ENCODE data around the gene GLDN.

The GLDN gene

GRCh38 chr15:51366920-51367319 is 25.5 kb downstream of the GLDN start:
- H3K27ac ChIP-seq (ENCODE audit: low read length), result no peak overlapping the region
- H3K27me3 ChIP-seq (ENCODE audit: insufficient read depth, low read length), result no peaks in the 10 kb centered on the region
- H3K9ac ChIP-seq (ENCODE audit: low read depth, low read length), result no peak overlapping the region
- H3K9me3 ChIP-seq (ENCODE audit: insufficient read depth, low read depth, low read length), result no peaks in the 10 kb centered on the region
- peaks cover 2% of the 10 kb centered on the region; the same call in 1 of the 2 replicates for H3K4me1 ChIP-seq (ENCODE audit: insufficient read depth, low read length)
- H3K36me3 ChIP-seq (ENCODE audit: insufficient read depth, low read depth, low read length), result no peaks in the 10 kb centered on the region
- H3K4me3 ChIP-seq (ENCODE audit: low read length), result no peak overlapping the region

- no peak overlapping the region for H3K9ac ChIP-seq (ENCODE audit: low read depth, low read length)
Measured at GRCh38 chr15:51367322-51367976, 26.0 kb downstream of the GLDN start.

GRCh38 chr15:51368307-51368706 is 26.9 kb downstream of the GLDN start:
- H3K4me3 ChIP-seq (ENCODE audit: low read length), result no peak overlapping the region
- no peaks in the 10 kb centered on the region for H3K27me3 ChIP-seq (ENCODE audit: insufficient read depth, low read length)
- H3K4me1 ChIP-seq (ENCODE audit: insufficient read depth, low read length), result no peaks in the 10 kb centered on the region; the same call in 1 of the 2 replicates
- H3K36me3 ChIP-seq (ENCODE audit: insufficient read depth, low read depth, low read length), result no peaks in the 10 kb centered on the region
- H3K9ac ChIP-seq (ENCODE audit: low read depth, low read length), result no peak overlapping the region
- no peaks in the 10 kb centered on the region for H3K9me3 ChIP-seq (ENCODE audit: insufficient read depth, low read depth, low read length)
- no peak overlapping the region for H3K27ac ChIP-seq (ENCODE audit: low read length)

More at GRCh38 chr15:51367322-51367976, 26.0 kb downstream of the GLDN start:
- Histone ChIP-seq H3K27ac (ENCODE audit: low read length) (no peak overlapping the region), H3K4me1 (ENCODE audit: insufficient read depth, low read length) (peaks cover 2% of the 10 kb centered on the region; the same call in 1 of the 2 replicates), H3K4me3 (ENCODE audit: low read length) (no peak overlapping the region), H3K27me3 (ENCODE audit: insufficient read depth, low read length) (no peaks in the 10 kb centered on the region), H3K36me3 (ENCODE audit: insufficient read depth, low read depth, low read length) (no peaks in the 10 kb centered on the region), H3K9me3 (ENCODE audit: insufficient read depth, low read depth, low read length) (no peaks in the 10 kb centered on the region)

GRCh38 chr15:51368751-51369450 is 27.4 kb downstream of the GLDN start:
- Histone ChIP-seq H3K27me3 (ENCODE audit: insufficient read depth, low read length) (no peaks in the 10 kb centered on the region), H3K9me3 (ENCODE audit: insufficient read depth, low read depth, low read length) (no peaks in the 10 kb centered on the region), H3K9ac (ENCODE audit: low read depth, low read length) (no peak overlapping the region), H3K27ac (ENCODE audit: low read length) (no peak overlapping the region), H3K4me1 (ENCODE audit: insufficient read depth, low read length) (no peaks in the 10 kb centered on the region; the same call in 1 of the 2 replicates), H3K36me3 (ENCODE audit: insufficient read depth, low read depth, low read length) (no peaks in the 10 kb centered on the region), H3K4me3 (ENCODE audit: low read length) (no peak overlapping the region)

GRCh38 chr15:51369451-51369761 is 28.0 kb downstream of the GLDN start:
- Histone ChIP-seq H3K9ac (ENCODE audit: low read depth, low read length) (no peak overlapping the region), H3K27ac (ENCODE audit: low read length) (no peak overlapping the region), H3K27me3 (ENCODE audit: insufficient read depth, low read length) (no peaks in the 10 kb centered on the region)

GRCh38 chr15:51371266-51371665 is 29.8 kb downstream of the GLDN start:
- no peak overlapping the region for H3K27ac ChIP-seq (ENCODE audit: low read length)
- no peaks in the 10 kb centered on the region for H3K36me3 ChIP-seq (ENCODE audit: insufficient read depth, low read depth, low read length)
- H3K4me3 ChIP-seq (ENCODE audit: low read length), result no peak overlapping the region
- no peaks in the 10 kb centered on the region for H3K27me3 ChIP-seq (ENCODE audit: insufficient read depth, low read length)
- H3K9me3 ChIP-seq (ENCODE audit: insufficient read depth, low read depth, low read length), result no peaks in the 10 kb centered on the region
- H3K4me1 ChIP-seq (ENCODE audit: insufficient read depth, low read length), result no peaks in the 10 kb centered on the region
- no peak overlapping the region for H3K9ac ChIP-seq (ENCODE audit: low read depth, low read length)

More at GRCh38 chr15:51369451-51369761, 28.0 kb downstream of the GLDN start:
- H3K4me1 ChIP-seq (ENCODE audit: insufficient read depth, low read length), result no peaks in the 10 kb centered on the region
- H3K9me3 ChIP-seq (ENCODE audit: insufficient read depth, low read depth, low read length), result no peaks in the 10 kb centered on the region
- no peak overlapping the region for H3K4me3 ChIP-seq (ENCODE audit: low read length)
- H3K36me3 ChIP-seq (ENCODE audit: insufficient read depth, low read depth, low read length), result no peaks in the 10 kb centered on the region

GRCh38 chr15:51374131-51374530 is 32.7 kb downstream of the GLDN start:
- no peaks in the 10 kb centered on the region for H3K9me3 ChIP-seq (ENCODE audit: insufficient read depth, low read depth, low read length)
- no peaks in the 10 kb centered on the region for H3K27me3 ChIP-seq (ENCODE audit: insufficient read depth, low read length)
- no peak overlapping the region for H3K9ac ChIP-seq (ENCODE audit: low read depth, low read length)
- no peak overlapping the region for H3K27ac ChIP-seq (ENCODE audit: low read length)
- no peaks in the 10 kb centered on the region for H3K4me1 ChIP-seq (ENCODE audit: insufficient read depth, low read length)
- H3K4me3 ChIP-seq (ENCODE audit: low read length), result no peak overlapping the region
- H3K36me3 ChIP-seq (ENCODE audit: insufficient read depth, low read depth, low read length), result no peaks in the 10 kb centered on the region

- Histone ChIP-seq H3K27ac (ENCODE audit: low read length) (no peak overlapping the region), H3K36me3 (ENCODE audit: insufficient read depth, low read depth, low read length) (no peaks in the 10 kb centered on the region), H3K9me3 (ENCODE audit: insufficient read depth, low read depth, low read length) (no peaks in the 10 kb centered on the region), H3K4me3 (ENCODE audit: low read length) (no peak overlapping the region), H3K4me1 (ENCODE audit: insufficient read depth, low read length) (no peaks in the 10 kb centered on the region), H3K27me3 (ENCODE audit: insufficient read depth, low read length) (no peaks in the 10 kb centered on the region), H3K9ac (ENCODE audit: low read depth, low read length) (no peak overlapping the region)
Measured at GRCh38 chr15:51375966-51376640, 34.6 kb downstream of the GLDN start.

- no peaks in the 10 kb centered on the region for H3K36me3 ChIP-seq (ENCODE audit: insufficient read depth, low read depth, low read length)
- H3K9ac ChIP-seq (ENCODE audit: low read depth, low read length), result no peak overlapping the region
- no peaks in the 10 kb centered on the region for H3K27me3 ChIP-seq (ENCODE audit: insufficient read depth, low read length)
- H3K9me3 ChIP-seq (ENCODE audit: insufficient read depth, low read depth, low read length), result no peaks in the 10 kb centered on the region
- H3K4me1 ChIP-seq (ENCODE audit: insufficient read depth, low read length), result no peaks in the 10 kb centered on the region
- no peak overlapping the region for H3K27ac ChIP-seq (ENCODE audit: low read length)
- H3K4me3 ChIP-seq (ENCODE audit: low read length), result no peak overlapping the region
Measured at GRCh38 chr15:51377038-51377786, 35.8 kb downstream of the GLDN start.

GRCh38 chr15:51378406-51378805 is 37.0 kb downstream of the GLDN start:
- Histone ChIP-seq H3K4me1 (ENCODE audit: insufficient read depth, low read length) (no peaks in the 10 kb centered on the region; the same call in 1 of the 2 replicates), H3K4me3 (ENCODE audit: low read length) (no peak overlapping the region), H3K36me3 (ENCODE audit: insufficient read depth, low read depth, low read length) (no peaks in the 10 kb centered on the region), H3K9ac (ENCODE audit: low read depth, low read length) (no peak overlapping the region), H3K27ac (ENCODE audit: low read length) (no peak overlapping the region), H3K9me3 (ENCODE audit: insufficient read depth, low read depth, low read length) (no peaks in the 10 kb centered on the region), H3K27me3 (ENCODE audit: insufficient read depth, low read length) (no peaks in the 10 kb centered on the region)

- Histone ChIP-seq H3K9me3 (ENCODE audit: insufficient read depth, low read depth, low read length) (no peaks in the 10 kb centered on the region), H3K36me3 (ENCODE audit: insufficient read depth, low read depth, low read length) (no peaks in the 10 kb centered on the region), H3K4me1 (ENCODE audit: insufficient read depth, low read length) (no peaks in the 10 kb centered on the region; the same call in 1 of the 2 replicates), H3K4me3 (ENCODE audit: low read length) (no peak overlapping the region), H3K9ac (ENCODE audit: low read depth, low read length) (no peak overlapping the region), H3K27me3 (ENCODE audit: insufficient read depth, low read length) (no peaks in the 10 kb centered on the region), H3K27ac (ENCODE audit: low read length) (no peak overlapping the region)
Measured at GRCh38 chr15:51379390-51379789, 37.9 kb downstream of the GLDN start.
